Measurements from ENCODE around the gene KRTAP10-2.
"Not testable (repeated sequence)": the region's sequence is repeated elsewhere in the genome, so short reads cannot be mapped to it uniquely, and the experiment has no call there.

Gene KRTAP10-2

DNA sequence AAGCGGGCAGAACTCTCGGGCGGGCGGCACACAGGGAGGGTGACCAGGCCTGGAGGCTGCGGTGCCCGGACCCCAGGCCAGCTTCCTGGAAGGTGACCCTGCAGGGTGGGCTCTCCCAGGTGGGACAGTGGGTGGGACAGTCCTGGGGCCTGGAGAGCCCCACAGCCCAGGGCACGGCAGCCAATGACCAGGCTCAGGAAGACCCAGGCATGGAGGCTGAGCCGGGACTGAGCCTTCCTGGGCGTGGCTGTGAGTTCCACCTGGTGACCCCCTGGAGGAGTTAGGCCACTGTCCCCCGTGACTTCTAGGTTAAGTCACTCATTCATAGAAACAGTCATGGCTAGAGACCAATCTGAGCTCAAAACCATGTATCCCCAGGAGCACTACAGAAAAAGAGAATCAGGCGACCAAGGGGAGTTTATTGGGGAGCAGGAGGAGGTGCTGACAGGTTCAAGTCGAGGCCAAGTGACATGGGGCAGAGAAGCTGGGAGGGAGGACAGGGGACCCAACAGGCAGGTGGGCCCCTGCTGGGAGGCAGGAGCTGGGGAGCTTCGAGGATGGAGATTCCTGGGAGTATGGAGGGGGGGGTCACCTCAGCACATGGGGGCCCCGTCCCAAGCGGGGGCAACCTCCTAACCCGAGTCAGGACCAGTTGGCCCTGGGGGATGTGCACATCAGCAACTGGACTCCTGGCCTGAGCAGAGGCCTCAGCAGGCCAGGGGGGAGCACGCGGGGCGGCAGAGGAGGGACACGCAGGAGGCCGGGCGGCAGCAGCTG lies 27.9 kb upstream of the KRTAP10-2 start:
- TF ChIP-seq EZH2 (IDR thresholded peaks at IDR 0.05) (no peak), POLR2AphosphoS5 (IDR thresholded peaks at IDR 0.05; ENCODE audit: borderline replicate concordance, low read depth, low read length) (no peak), FOXP2 (optimal IDR thresholded peaks at IDR 0.05; ENCODE audit: control extremely low read depth, extremely low read length, insufficient read depth) (no peak)
- DNase-seq (ENCODE audit: low read depth, low spot score), result no peak
- Histone ChIP-seq H3K4me3 (no peak overlapping the region), H3K36me3 (ENCODE audit: insufficient read depth, low read length) (no peaks in the 10 kb centered on the region), H3K27ac (no peak overlapping the region), H3K9me3 (ENCODE audit: low read depth, low read length) (peaks cover 4% of the 10 kb centered on the region; the same call in 1 of the 2 replicates), H3K9ac (ENCODE audit: insufficient read length) (no peak overlapping the region)

DNA sequence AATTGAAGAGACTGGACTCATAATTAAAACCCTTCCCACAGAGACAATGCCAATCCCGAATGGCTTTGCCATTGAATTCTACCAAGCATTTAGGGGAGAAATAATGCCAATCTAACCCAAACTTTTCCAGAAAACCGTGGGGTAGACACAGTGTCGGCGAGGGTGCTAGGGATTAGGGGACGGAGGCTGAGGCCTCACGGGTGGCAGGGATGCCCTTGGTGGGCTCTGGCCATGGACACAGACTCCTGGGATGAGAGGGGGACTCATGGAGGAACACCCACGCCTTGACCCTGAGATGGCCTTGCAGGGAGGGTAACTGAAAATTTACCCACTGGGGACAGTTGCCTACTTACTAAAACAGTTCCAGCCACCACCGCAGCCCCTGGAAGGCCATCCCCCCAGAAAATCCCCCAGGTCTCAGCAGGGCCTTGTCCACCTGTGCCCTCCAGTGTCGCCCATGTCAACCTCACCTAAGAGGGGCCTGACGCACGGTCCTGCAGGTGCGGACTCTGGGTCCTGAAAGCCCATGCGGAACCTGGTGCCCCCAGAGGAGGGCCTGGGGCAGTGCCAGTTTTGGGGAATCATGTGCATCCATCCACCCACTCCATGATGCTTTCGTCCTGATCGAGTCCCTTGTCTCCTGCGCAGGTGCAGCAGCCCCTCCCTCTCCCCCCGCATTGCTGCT lies 27.2 kb upstream of the KRTAP10-2 start:
- H3K9me3 ChIP-seq (ENCODE audit: low read depth, low read length), result peaks cover 4% of the 10 kb centered on the region; the same call in 1 of the 2 replicates
- TF ChIP-seq EZH2 (IDR thresholded peaks at IDR 0.05) (no peak), POLR2AphosphoS5 (IDR thresholded peaks at IDR 0.05; ENCODE audit: borderline replicate concordance, low read depth, low read length) (no peak), FOXP2 (optimal IDR thresholded peaks at IDR 0.05; ENCODE audit: control extremely low read depth, extremely low read length, insufficient read depth) (no peak)
- H3K27ac ChIP-seq, result no peak overlapping the region
- DNase-seq (ENCODE audit: low read depth, low spot score), result no peak
- H3K36me3 ChIP-seq (ENCODE audit: insufficient read depth, low read length), result no peaks in the 10 kb centered on the region
- no peak overlapping the region for H3K9ac ChIP-seq (ENCODE audit: insufficient read length)
- no peak overlapping the region for H3K4me3 ChIP-seq

DNA sequence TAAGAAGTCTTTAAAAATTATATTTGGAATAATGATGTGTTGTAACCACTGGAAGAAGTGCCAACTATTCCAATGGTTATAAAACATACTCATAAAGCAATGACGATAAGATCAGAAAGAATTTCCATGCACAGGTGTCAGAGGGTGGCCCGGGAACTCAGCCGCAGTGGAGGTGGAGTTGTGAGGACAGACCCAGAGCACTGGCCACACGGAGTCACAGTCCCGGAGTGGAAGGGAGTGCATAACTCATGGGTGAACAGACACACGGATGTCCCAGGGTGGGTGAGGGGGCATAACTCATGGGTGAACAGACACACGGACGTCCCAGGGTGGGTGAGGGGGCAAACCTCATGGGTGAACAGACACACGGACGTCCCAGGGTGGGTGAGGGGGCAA lies 24.7 kb upstream of the KRTAP10-2 start:
- DNase-seq (ENCODE audit: low read depth, low spot score), result no peak
- Histone ChIP-seq H3K9me3 (ENCODE audit: low read depth, low read length) (no peaks in the 10 kb centered on the region), H3K4me3 (no peak overlapping the region), H3K9ac (ENCODE audit: insufficient read length) (no peak overlapping the region), H3K27ac (no peak overlapping the region), H3K36me3 (ENCODE audit: insufficient read depth, low read length) (no peaks in the 10 kb centered on the region)
- TF ChIP-seq POLR2AphosphoS5 (IDR thresholded peaks at IDR 0.05; ENCODE audit: borderline replicate concordance, low read depth, low read length), result no peak
- no peak for TF ChIP-seq EZH2 (IDR thresholded peaks at IDR 0.05)
- no peak for TF ChIP-seq FOXP2 (optimal IDR thresholded peaks at IDR 0.05; ENCODE audit: control extremely low read depth, extremely low read length, insufficient read depth)

DNA sequence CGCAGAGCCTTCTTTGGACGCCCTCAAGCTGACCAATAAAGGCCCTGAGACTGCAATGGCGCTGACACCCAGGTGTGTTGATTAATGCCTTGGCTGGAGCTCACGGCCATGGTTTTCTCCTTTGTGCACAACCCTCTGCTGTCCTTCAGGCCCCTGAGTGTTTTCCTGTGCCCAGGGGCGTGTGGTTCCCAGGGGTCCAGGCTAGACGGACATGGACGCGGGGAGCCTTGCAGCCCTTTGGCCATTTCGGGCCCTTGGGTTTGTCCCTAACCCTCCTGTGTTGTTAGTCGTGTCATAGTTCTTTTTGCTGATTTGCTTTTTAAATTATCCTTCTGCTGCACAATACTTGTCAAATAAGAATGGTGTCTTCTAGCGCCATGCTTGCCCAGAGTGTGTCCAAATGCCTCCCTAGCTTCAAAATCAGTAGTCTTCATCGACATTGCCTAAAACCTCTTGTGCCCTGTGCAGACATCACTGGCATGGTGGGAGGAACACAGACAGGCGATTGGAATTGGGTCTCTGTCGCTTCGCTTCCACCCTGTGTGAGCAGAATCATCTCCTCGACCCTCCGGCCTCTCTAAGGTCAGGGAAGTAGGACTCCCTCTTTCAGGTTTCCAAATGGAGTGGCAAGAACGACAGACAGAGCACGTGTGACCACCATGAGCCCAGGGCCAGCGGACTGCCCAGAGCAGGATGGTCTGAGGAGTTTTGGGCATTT lies 24.2 kb upstream of the KRTAP10-2 start:
- no peak overlapping the region for H3K4me3 ChIP-seq
- TF ChIP-seq POLR2AphosphoS5 (IDR thresholded peaks at IDR 0.05; ENCODE audit: borderline replicate concordance, low read depth, low read length) (no peak), EZH2 (IDR thresholded peaks at IDR 0.05) (no peak), FOXP2 (optimal IDR thresholded peaks at IDR 0.05; ENCODE audit: control extremely low read depth, extremely low read length, insufficient read depth) (no peak)
- H3K27ac ChIP-seq, result no peak overlapping the region
- H3K36me3 ChIP-seq (ENCODE audit: insufficient read depth, low read length), result no peaks in the 10 kb centered on the region
- DNase-seq (ENCODE audit: low read depth, low spot score), result no peak
- H3K9me3 ChIP-seq (ENCODE audit: low read depth, low read length), result no peaks in the 10 kb centered on the region
- no peak overlapping the region for H3K9ac ChIP-seq (ENCODE audit: insufficient read length)

DNA sequence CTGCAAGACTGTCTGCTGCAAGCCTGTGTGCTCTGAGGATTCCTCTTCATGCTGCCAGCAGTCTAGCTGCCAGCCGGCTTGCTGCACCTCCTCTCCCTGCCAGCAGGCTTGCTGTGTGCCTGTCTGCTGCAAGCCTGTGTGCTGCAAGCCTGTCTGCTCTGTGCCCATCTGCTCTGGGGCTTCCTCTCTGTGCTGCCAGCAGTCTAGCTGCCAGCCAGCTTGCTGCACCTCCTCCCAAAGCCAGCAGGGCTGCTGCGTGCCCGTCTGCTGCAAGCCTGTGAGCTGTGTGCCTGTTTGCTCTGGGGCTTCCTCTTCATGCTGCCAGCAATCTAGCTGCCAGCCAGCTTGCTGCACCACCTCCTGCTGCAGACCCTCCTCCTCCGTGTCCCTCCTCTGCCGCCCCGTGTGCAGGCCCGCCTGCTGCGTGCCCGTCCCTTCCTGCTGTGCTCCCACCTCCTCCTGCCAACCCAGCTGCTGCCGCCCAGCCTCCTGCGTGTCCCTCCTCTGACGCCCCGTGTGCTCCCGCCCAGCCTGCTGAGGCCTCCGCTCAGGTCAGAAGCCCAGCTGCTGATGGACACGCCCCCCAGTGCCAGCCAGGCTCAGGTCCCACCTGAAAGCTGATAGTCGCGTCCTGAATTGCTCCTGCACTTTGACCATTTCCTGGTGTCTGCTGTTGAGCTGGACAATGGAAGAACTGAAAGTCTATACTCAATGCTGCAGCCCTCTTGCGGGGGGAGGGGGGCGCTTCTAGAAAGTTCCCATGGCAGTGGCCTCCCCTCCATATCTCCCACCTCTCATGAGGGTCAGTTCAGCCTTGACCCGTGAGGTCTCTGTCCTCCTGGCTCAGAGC lies 23.4 kb upstream of the KRTAP10-2 start:
- TF ChIP-seq POLR2AphosphoS5 (IDR thresholded peaks at IDR 0.05; ENCODE audit: borderline replicate concordance, low read depth, low read length) (no peak), EZH2 (IDR thresholded peaks at IDR 0.05) (no peak), FOXP2 (optimal IDR thresholded peaks at IDR 0.05; ENCODE audit: control extremely low read depth, extremely low read length, insufficient read depth) (no peak)
- Histone ChIP-seq H3K9me3 (ENCODE audit: low read depth, low read length) (no peaks in the 10 kb centered on the region), H3K27ac (no peak overlapping the region), H3K9ac (ENCODE audit: insufficient read length) (no peak overlapping the region), H3K4me3 (no peak overlapping the region), H3K36me3 (ENCODE audit: insufficient read depth, low read length) (no peaks in the 10 kb centered on the region)
- no peak for DNase-seq (ENCODE audit: low read depth, low spot score)

DNA sequence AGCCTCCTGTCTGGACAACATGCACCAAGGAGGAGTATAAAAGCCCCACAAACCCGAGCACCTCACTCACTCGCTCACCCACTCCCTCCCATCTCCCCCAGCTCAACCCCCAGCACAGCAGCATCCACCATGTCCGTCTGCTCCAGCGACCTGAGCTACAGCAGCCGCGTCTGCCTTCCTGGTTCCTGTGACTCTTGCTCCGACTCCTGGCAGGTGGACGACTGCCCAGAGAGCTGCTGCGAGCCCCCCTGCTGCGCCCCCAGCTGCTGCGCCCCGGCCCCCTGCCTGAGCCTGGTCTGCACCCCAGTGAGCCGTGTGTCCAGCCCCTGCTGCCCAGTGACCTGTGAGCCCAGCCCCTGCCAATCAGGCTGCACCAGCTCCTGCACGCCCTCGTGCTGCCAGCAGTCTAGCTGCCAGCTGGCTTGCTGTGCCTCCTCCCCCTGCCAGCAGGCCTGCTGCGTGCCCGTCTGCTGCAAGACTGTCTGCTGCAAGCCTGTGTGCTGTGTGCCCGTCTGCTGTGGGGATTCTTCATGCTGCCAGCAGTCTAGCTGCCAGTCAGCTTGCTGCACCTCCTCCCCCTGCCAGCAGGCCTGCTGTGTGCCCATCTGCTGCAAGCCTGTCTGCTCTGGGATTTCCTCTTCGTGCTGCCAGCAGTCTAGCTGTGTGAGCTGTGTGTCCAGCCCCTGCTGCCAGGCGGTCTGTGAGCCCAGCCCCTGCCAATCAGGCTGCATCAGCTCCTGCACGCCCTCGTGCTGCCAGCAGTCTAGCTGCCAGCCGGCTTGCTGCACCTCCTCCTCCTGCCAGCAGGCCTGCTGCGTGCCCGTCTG lies 22.5 kb upstream of the KRTAP10-2 start, which contains the start of gene KRTAP10-4:
Gene KRTAP10-4 (plus strand): TSS at position 100 of the 827 bp plus-strand sequence. CDS start 30 bp downstream, at position 130.
- not testable (repeated sequence) for DNase-seq (ENCODE audit: low read depth, low spot score); H3K9ac ChIP-seq (ENCODE audit: insufficient read length)

DNA sequence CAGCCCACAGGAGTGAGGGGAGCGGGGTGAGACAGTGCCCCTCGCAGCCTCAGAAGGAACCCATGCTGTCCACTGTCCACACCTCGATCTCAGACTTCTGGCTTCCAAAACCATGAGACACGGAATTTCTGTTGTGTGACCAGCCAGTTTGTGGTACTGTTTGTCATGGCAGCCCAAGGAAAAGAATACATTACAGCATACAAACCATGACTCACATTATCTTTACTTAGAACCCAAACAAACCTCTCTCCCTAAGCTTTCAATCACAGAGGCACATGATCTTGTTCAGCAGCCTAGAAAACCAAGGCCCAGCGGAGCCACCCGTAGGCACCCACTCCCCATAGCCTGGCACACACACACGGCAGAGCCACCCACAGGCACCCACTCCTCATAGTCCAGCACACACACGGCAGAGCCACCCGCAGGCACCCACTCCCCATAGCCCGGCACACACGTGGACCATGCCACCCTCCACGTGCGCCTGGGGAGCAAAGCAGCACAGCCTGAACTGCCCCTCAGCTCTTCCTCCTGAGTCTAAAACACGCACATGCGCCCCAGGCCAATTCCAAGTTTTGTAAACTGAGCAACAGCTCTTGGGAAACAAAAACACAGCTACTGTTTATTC lies 21.8 kb upstream of the KRTAP10-2 start:
- no peak for DNase-seq (ENCODE audit: low read depth, low spot score)
- no peak overlapping the region for H3K27ac ChIP-seq
- H3K9me3 ChIP-seq (ENCODE audit: low read depth, low read length), result no peaks in the 10 kb centered on the region
- no peak overlapping the region for H3K4me3 ChIP-seq
- TF ChIP-seq FOXP2 (optimal IDR thresholded peaks at IDR 0.05; ENCODE audit: control extremely low read depth, extremely low read length, insufficient read depth) (no peak), POLR2AphosphoS5 (IDR thresholded peaks at IDR 0.05; ENCODE audit: borderline replicate concordance, low read depth, low read length) (no peak), EZH2 (IDR thresholded peaks at IDR 0.05) (no peak)
- no peaks in the 10 kb centered on the region; the same call in 1 of the 2 replicates for H3K36me3 ChIP-seq (ENCODE audit: insufficient read depth, low read length)
- H3K9ac ChIP-seq (ENCODE audit: insufficient read length), result no peak overlapping the region

More for the DNA sequence above, 22.5 kb upstream of the KRTAP10-2 start, which contains the start of gene KRTAP10-4:
- H3K27ac ChIP-seq; H3K4me3 ChIP-seq; H3K9me3 ChIP-seq (ENCODE audit: low read depth, low read length); H3K36me3 ChIP-seq (ENCODE audit: insufficient read depth, low read length): not testable (repeated sequence)
